K562 (cell line): ENCODE data around the gene RBMS1.

Experiments used
- CEBPB ChIP-seq: fragments of 450-650 bp; IDR thresholded peaks from 2 replicates; pipeline ENCODE4 v1.6.1; 2016; ENCODE audit warnings: missing genetic modification characterization, missing compliant biosample characterization
- FOXA1 ChIP-seq: fragments of 450-650 bp; IDR thresholded peaks from 2 replicates; pipeline ENCODE4 v1.6.1; 2016; ENCODE audit warnings: mild to moderate bottlenecking, borderline replicate concordance
- MXI1 ChIP-seq: IDR thresholded peaks from 2 replicates; pipeline ENCODE4 v1.6.1; 2011; ENCODE audit warnings: low read depth, mild to moderate bottlenecking, improper control_type of control experiment, low read length
- POLR2A ChIP-seq: fragments of 450-650 bp; conservative IDR thresholded peaks from 2 replicates; pipeline ENCODE4 v1.6.1; 2016
- RAD51 ChIP-seq: fragments of 450-650 bp; IDR thresholded peaks from 2 replicates; pipeline ENCODE4 v1.7.1; 2016; ENCODE audit warnings: low read depth, mild to moderate bottlenecking, borderline replicate concordance
- SMARCC2 ChIP-seq: fragments of 450-650 bp; IDR thresholded peaks from 2 replicates; pipeline ENCODE4 v1.6.1; 2017; ENCODE audit warnings: antibody characterized with exemption, moderate library complexity, mild to moderate bottlenecking, low read depth
- TAF1 ChIP-seq: IDR thresholded peaks from 2 replicates; pipeline ENCODE4 v1.6.1; 2011; ENCODE audit warnings: mild to moderate bottlenecking, low read length, moderate library complexity; ENCODE audit not compliant: insufficient read depth, control insufficient read depth, severe bottlenecking; ENCODE audit errors: extremely low read depth
- TEAD4 ChIP-seq, 2 experiments: sonication (generic) in 1 of 2; formaldehyde crosslinking in 1 of 2; IDR thresholded peaks; 2 replicates each; pipeline versions ENCODE4 v1.6.1 to v1.8.0; 2012 to 2022; ENCODE audit warnings: borderline replicate concordance in 1 of 2, inconsistent platforms in 1 of 2, low read length in 1 of 2, mild to moderate bottlenecking in 1 of 2, missing genetic modification reagents in 1 of 2
- TF ChIP-seq, protein P1 (sequence below): sonication (generic); formaldehyde crosslinking; IDR thresholded peaks from 2 replicates; pipeline ENCODE4 v1.8.0; 2022; ENCODE audit warnings: mild to moderate bottlenecking, missing genetic modification reagents, borderline replicate concordance
- TF ChIP-seq, protein P2 (sequence below): fragments of 250-450 bp; sonication (Bioruptor Pico); IDR thresholded peaks from 2 replicates; pipeline ENCODE4 v1.5.0; 2020; ENCODE audit warnings: mild to moderate bottlenecking, borderline replicate concordance
- TF ChIP-seq, protein P3 (sequence below): sonication (generic); formaldehyde crosslinking; IDR thresholded peaks from 2 replicates; pipeline ENCODE4 v1.8.1; 2023; ENCODE audit warnings: missing genetic modification reagents, mild to moderate bottlenecking, borderline replicate concordance
- TF ChIP-seq, protein P4 (sequence below), 3 experiments: IDR thresholded peaks in 2 of 3; conservative IDR thresholded peaks in 1 of 3; 2 replicates each; pipeline ENCODE4 v1.5.1; 2011 to 2012; ENCODE audit warnings: low read length in 3 of 3, mild to moderate bottlenecking in 3 of 3, control low read depth in 2 of 3, improper control_type of control experiment in 1 of 3, inconsistent platforms in 1 of 3, low read depth in 1 of 3, mixed read lengths in 1 of 3, moderate library complexity in 1 of 3; ENCODE audit not compliant: insufficient read depth in 2 of 3
- TF ChIP-seq, protein P5 (sequence below), 2 experiments: IDR thresholded peaks; 2 replicates each; pipeline ENCODE4 v1.6.1; 2011; ENCODE audit warnings: borderline replicate concordance in 1 of 2, control low read depth in 1 of 2, low read depth in 1 of 2, low read length in 1 of 2, mild to moderate bottlenecking in 1 of 2, mixed read lengths in 1 of 2, moderate library complexity in 1 of 2; ENCODE audit not compliant: insufficient read depth in 1 of 2, insufficient read length in 1 of 2, poor library complexity in 1 of 2, severe bottlenecking in 1 of 2; ENCODE audit errors: extremely low read depth in 1 of 2

DNA sequence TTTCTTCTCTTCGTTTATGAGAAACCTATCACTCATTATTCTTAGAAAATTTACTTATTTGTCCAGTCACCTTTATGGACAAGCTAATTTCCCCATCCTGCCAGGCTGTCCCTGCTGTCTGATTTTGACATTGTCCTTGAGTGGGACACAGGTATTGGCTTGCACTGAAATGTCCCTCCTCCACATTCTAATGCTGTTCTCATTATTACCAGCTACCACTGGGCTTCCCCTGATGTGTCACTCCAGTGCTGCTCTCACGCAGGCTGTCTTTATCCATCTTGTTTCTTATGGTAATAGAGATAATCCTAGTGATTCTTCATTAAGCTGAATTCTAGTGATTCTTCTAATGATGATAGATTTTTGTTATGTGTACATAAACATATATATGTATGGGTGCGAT lies 48.1 kb upstream of the RBMS1 start:
- TF ChIP-seq CEBPB (no peak), POLR2A (no peak), TAF1 (no peak), MXI1 (no peak), FOXA1 (no peak), RAD51 (no peak), SMARCC2 (no peak), TEAD4 (IDR thresholded peaks at IDR 0.05; ENCODE audit: low read length) (no peak), TEAD4 (CRISPR knock-in tag; IDR thresholded peaks at IDR 0.05; ENCODE audit: borderline replicate concordance) (no peak)
- TF ChIP-seq, protein P1, sequence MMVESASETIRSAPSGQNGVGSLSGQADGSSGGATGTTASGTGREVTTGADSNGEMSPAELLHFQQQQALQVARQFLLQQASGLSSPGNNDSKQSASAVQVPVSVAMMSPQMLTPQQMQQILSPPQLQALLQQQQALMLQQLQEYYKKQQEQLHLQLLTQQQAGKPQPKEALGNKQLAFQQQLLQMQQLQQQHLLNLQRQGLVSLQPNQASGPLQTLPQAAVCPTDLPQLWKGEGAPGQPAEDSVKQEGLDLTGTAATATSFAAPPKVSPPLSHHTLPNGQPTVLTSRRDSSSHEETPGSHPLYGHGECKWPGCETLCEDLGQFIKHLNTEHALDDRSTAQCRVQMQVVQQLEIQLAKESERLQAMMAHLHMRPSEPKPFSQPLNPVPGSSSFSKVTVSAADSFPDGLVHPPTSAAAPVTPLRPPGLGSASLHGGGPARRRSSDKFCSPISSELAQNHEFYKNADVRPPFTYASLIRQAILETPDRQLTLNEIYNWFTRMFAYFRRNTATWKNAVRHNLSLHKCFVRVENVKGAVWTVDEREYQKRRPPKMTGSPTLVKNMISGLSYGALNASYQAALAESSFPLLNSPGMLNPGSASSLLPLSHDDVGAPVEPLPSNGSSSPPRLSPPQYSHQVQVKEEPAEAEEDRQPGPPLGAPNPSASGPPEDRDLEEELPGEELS (CRISPR knock-in tag) = no peak
- TF ChIP-seq, protein P2, sequence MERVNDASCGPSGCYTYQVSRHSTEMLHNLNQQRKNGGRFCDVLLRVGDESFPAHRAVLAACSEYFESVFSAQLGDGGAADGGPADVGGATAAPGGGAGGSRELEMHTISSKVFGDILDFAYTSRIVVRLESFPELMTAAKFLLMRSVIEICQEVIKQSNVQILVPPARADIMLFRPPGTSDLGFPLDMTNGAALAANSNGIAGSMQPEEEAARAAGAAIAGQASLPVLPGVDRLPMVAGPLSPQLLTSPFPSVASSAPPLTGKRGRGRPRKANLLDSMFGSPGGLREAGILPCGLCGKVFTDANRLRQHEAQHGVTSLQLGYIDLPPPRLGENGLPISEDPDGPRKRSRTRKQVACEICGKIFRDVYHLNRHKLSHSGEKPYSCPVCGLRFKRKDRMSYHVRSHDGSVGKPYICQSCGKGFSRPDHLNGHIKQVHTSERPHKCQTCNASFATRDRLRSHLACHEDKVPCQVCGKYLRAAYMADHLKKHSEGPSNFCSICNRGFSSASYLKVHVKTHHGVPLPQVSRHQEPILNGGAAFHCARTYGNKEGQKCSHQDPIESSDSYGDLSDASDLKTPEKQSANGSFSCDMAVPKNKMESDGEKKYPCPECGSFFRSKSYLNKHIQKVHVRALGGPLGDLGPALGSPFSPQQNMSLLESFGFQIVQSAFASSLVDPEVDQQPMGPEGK (CRISPR knock-in tag) = no peak
- TF ChIP-seq, protein P3, sequence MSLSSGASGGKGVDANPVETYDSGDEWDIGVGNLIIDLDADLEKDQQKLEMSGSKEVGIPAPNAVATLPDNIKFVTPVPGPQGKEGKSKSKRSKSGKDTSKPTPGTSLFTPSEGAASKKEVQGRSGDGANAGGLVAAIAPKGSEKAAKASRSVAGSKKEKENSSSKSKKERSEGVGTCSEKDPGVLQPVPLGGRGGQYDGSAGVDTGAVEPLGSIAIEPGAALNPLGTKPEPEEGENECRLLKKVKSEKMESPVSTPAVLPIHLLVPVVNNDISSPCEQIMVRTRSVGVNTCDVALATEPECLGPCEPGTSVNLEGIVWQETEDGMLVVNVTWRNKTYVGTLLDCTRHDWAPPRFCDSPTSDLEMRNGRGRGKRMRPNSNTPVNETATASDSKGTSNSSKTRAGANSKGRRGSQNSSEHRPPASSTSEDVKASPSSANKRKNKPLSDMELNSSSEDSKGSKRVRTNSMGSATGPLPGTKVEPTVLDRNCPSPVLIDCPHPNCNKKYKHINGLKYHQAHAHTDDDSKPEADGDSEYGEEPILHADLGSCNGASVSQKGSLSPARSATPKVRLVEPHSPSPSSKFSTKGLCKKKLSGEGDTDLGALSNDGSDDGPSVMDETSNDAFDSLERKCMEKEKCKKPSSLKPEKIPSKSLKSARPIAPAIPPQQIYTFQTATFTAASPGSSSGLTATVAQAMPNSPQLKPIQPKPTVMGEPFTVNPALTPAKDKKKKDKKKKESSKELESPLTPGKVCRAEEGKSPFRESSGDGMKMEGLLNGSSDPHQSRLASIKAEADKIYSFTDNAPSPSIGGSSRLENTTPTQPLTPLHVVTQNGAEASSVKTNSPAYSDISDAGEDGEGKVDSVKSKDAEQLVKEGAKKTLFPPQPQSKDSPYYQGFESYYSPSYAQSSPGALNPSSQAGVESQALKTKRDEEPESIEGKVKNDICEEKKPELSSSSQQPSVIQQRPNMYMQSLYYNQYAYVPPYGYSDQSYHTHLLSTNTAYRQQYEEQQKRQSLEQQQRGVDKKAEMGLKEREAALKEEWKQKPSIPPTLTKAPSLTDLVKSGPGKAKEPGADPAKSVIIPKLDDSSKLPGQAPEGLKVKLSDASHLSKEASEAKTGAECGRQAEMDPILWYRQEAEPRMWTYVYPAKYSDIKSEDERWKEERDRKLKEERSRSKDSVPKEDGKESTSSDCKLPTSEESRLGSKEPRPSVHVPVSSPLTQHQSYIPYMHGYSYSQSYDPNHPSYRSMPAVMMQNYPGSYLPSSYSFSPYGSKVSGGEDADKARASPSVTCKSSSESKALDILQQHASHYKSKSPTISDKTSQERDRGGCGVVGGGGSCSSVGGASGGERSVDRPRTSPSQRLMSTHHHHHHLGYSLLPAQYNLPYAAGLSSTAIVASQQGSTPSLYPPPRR (CRISPR knock-in tag) = no peak
- TF ChIP-seq, protein P4, sequence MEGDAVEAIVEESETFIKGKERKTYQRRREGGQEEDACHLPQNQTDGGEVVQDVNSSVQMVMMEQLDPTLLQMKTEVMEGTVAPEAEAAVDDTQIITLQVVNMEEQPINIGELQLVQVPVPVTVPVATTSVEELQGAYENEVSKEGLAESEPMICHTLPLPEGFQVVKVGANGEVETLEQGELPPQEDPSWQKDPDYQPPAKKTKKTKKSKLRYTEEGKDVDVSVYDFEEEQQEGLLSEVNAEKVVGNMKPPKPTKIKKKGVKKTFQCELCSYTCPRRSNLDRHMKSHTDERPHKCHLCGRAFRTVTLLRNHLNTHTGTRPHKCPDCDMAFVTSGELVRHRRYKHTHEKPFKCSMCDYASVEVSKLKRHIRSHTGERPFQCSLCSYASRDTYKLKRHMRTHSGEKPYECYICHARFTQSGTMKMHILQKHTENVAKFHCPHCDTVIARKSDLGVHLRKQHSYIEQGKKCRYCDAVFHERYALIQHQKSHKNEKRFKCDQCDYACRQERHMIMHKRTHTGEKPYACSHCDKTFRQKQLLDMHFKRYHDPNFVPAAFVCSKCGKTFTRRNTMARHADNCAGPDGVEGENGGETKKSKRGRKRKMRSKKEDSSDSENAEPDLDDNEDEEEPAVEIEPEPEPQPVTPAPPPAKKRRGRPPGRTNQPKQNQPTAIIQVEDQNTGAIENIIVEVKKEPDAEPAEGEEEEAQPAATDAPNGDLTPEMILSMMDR (IDR thresholded peaks at IDR 0.05 in 2 of 3, conservative IDR thresholded peaks at IDR 0.05 in 1 of 3; ENCODE audit: insufficient read depth in 2 of 3, low read depth in 1 of 3, low read length in 3 of 3) = no peak
- TF ChIP-seq, protein P5, sequence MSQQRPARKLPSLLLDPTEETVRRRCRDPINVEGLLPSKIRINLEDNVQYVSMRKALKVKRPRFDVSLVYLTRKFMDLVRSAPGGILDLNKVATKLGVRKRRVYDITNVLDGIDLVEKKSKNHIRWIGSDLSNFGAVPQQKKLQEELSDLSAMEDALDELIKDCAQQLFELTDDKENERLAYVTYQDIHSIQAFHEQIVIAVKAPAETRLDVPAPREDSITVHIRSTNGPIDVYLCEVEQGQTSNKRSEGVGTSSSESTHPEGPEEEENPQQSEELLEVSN (IDR thresholded peaks at IDR 0.05; ENCODE audit: borderline replicate concordance in 1 of 2, extremely low read depth in 1 of 2, insufficient read depth in 1 of 2, insufficient read length in 1 of 2, low read depth in 1 of 2, low read length in 1 of 2, poor library complexity in 1 of 2, severe bottlenecking in 1 of 2) = no peak
